HG02981 (cell line): Measurements from ENCODE around the gene DMRT1.
"Not testable (repeated sequence)": the region's sequence is repeated elsewhere in the genome, so short reads cannot be mapped to it uniquely, and the experiment has no call there.

Experiments
- ATAC-seq: cut with Tn5 transposase; IDR thresholded peaks from one replicate; pipeline ENCODE4 v1.9.1; 2021; ENCODE audit warnings: mild to moderate bottlenecking, moderate library complexity; ENCODE audit not compliant: unreplicated experiment

DMRT1 gene

DNA sequence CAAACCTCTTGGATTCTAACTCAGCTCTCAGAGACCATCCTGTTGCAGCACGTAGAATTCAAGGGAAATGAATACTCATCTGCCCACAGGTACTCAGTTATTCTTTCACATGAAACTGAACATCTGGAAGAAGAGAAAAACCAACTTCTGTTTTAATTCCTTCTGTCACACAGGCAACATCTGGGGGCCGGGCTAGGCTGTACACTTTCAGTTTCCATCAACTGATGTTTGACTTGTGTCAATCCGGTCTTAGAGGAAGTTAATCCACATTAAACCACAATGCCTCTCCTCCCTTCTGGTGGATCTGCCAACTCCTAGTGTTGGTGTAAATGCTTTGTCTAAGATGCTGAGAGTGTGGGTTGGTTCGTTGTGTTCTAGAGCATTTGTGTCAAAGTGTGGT lies 152.5 kb downstream of the DMRT1 start:
- ATAC-seq: peak; percentile 59

DNA sequence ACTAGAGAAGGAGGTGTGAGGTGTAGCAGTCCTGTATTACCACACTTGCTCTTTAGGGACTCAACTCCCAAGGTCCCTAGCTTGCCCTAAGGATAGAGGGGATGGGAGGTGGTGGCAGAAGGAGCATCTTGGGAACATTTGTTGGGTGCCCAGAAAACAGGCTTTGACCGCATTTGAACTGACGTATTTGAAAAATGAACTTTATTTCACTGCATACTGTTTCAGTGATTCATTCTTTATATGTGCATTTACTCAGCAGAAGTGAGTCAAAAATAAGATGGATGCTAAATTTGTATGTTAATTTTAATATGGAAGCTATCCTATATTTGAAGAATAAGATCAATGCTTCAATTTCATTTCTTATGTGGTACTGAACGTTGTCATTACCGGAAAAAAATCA lies 153.7 kb downstream of the DMRT1 start:
- no peak for ATAC-seq

DNA sequence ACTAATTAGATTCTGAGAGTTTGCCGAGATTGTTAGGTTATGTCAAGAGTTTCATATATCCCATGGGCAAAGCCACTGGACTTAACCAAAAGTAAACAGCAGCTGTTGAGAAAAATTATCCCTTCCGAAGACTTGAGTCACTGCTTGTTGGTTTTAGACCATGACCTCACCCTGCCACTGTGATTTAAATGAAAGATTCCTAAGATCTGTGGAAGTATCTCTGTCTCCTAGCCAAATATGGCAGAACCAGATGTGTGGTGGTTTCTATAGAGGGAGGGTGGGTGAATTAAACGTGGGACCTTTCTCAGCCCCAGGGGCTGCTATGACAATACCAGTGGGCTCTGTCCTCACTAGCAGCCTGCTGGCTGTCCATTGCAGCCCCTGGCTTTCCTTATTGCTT lies 154.3 kb downstream of the DMRT1 start:
- ATAC-seq: no peak

- not testable (repeated sequence) for ATAC-seq
These were observed 157.0 kb downstream of the DMRT1 start for GRCh38 chr9:998299-999110.

- ATAC-seq: no peak
These were observed 160.3 kb downstream of the DMRT1 start for GRCh38 chr9:1001838-1002237.

- no peak for ATAC-seq
These were observed 161.2 kb downstream of the DMRT1 start for GRCh38 chr9:1002678-1003077.

- no peak for ATAC-seq
These were observed 163.7 kb downstream of the DMRT1 start for GRCh38 chr9:1005043-1005667.

DNA sequence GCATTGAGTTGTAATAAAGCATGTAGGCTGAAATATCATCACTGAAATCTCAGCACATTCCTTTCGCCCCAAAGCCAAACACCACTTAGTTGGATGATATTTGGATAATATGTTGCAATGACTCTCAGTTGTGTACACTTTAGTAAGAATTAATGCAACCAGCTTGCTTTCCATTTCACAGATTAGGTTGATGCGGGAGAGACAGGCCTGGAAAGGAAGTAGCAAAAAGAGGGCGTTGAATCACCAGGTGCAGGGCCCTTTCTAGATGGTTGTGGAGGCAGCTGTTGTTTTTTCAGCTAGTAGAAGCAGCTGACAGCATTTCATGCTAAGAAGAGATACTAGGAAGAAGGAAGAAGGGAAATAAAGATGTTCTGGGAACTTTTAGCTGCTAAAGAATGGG lies 165.8 kb downstream of the DMRT1 start:
- ATAC-seq: no peak

GRCh38 chr9:1008216-1008615 lies 166.7 kb downstream of the DMRT1 start:
- ATAC-seq: no peak

DNA sequence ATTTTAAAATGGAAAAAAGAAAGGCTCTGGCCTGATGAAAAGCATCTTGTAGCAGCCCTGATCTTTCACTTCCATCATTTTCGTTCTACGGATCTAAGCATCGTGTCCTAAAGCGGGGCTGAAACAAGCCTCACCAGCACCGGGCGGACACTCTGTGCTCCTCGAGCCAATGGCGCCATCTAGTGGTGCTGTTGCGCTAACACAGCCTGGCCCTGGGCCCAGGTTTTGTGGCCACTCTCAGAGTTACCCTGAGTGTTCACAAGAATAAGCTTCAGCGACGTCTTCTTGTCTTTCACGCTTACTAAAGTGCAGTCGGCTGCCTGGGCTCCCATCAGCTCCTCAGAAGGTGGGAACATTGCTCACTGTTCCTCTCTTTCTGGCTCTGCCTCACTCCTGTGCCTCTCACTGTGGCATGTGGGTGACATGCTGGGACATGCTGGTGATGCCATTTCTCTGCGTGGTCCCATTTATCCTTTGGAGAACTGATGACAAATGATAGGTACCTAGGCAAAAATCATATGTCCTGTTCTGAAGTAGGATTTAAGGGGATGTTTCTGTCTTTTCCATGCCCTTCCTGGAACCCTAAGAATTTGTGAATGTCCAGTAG lies 167.7 kb downstream of the DMRT1 start:
- peak; percentile 94 for ATAC-seq

DNA sequence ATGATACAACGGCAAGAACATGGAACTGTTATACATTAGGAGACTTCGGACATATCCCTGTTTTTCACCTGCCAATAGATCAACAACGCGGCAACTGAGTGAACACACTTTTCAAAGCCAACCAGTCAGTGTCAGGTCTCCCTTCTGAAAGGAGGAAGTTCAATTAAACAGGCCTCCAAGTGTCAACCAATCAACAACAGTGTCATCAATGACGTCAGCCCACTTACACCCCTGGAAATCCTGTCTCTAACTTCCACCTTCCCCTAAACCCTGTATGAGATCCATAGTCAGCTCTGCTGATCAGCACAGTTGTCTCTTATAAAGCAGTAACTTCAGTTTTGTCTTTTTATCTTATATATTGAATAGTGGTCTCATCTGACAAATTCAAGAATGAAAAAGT lies 171.5 kb downstream of the DMRT1 start:
- no peak for ATAC-seq

- no peak for ATAC-seq
These were observed 172.7 kb downstream of the DMRT1 start for GRCh38 chr9:1014225-1014624.

DNA sequence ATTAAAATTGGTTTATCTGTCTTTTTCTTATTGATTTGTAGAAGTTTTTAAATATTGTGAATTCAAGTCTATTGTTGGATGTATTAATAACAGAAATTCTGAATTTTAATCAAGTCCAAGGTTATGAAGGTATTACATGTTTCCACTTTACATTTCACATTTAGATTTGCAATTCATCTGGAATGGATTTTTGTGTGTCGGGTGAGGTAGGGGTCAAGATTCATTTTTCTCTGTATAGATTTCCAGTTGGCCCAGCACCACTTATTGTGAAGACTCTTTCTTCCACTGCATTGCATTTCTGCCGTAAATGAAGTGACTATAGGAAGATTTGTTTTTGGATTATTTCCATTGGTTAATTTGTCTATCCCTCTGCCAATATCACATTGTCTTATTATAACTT lies 173.1 kb downstream of the DMRT1 start:
- no peak for ATAC-seq

DNA sequence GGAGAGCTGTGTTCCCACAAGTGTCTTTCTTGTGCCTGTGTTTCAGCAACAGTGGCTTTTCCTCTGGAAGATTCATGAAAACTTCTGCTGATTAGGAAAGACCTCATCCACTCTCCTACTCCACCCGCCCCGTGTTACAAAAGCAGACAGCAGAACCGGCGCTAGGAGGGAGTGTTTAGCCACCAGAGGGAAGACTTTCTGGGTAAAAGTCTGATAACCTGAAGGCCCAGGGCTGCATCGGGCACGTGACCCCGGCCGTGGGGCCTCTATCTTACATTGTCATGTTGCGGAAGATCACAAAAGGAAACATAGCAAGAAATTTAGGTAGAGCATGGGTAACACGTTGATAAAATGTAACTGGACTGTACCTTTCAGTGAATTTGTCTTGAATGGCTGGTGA lies 176.6 kb downstream of the DMRT1 start:
- no peak for ATAC-seq
